OCI-LY1 (cell line): ENCODE measurements around the gene PSMG4.

Experiments
- EZH2 ChIP-seq: fragments of 200-600 bp; sonication (generic), shearing (Covaris generic); IDR thresholded peaks from 2 replicates; pipeline ENCODE4 v1.8.0; 2017; ENCODE audit warnings: borderline replicate concordance, mixed run types, mild to moderate bottlenecking, antibody characterized with exemption, low read length, moderate library complexity, mixed read lengths
- TF ChIP-seq, protein P1 (sequence below): fragments of 200-600 bp; sonication (generic), shearing (Covaris generic); IDR thresholded peaks from 2 replicates; pipeline ENCODE4 v1.5.1; 2017; ENCODE audit warnings: mild to moderate bottlenecking, antibody characterized with exemption, low read length, moderate library complexity, mixed read lengths

DNA sequence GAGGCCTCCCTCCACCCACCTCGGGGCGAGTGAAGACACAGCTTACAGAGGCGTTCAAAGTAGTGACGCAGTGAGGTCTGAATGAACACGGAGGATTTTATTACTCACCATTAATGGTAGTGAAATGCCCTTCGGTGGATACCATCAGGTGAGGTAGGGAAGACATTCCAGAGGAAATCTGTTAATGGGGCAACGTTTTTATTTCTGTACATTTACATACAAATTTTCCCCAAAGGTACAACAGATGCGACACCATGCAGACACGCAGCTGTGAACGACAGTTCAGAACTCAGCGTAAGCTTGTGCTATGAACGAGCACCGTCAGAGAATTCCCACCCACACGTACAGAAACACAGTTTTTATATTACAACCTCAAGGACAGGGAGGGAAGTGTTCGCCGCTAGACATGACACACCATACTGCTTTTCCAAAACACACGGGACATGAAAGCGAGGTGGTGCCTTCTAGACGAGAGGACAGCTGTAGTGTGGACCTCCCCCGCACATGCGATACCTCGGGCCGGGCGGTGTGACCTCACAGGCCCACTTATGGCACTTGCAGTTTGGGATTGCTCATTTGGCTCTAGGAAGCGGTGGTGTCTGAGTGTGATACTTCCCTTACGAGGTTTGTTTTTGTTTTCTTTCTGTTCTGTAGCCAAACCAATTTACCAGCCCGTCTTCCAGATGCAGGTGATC lies 10.7 kb downstream of the PSMG4 start:
- TF ChIP-seq, protein P1, sequence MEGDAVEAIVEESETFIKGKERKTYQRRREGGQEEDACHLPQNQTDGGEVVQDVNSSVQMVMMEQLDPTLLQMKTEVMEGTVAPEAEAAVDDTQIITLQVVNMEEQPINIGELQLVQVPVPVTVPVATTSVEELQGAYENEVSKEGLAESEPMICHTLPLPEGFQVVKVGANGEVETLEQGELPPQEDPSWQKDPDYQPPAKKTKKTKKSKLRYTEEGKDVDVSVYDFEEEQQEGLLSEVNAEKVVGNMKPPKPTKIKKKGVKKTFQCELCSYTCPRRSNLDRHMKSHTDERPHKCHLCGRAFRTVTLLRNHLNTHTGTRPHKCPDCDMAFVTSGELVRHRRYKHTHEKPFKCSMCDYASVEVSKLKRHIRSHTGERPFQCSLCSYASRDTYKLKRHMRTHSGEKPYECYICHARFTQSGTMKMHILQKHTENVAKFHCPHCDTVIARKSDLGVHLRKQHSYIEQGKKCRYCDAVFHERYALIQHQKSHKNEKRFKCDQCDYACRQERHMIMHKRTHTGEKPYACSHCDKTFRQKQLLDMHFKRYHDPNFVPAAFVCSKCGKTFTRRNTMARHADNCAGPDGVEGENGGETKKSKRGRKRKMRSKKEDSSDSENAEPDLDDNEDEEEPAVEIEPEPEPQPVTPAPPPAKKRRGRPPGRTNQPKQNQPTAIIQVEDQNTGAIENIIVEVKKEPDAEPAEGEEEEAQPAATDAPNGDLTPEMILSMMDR = no peak
- TF ChIP-seq EZH2 = no peak
